Fibroblast of villous mesenchyme (primary cell): ENCODE measurements around the gene TTC39B. TPM values are rescaled to one million over a fixed set of nuclear protein-coding genes. Genes with fewer than 3 reads are reported as not detected.

Experiments used
- DNase-seq: peaks from one replicate; pipeline ENCODE4 v3.0.0-alpha.2; 2010; ENCODE audit warnings: low read depth
- H3K4me3 ChIP-seq: 2 replicates; pipeline ENCODE4 v1.5.1; 2011; ENCODE audit warnings: low read depth, mild to moderate bottlenecking, low read length
- total RNA-seq: library from RNA; depleted of rRNA; stranded (reverse); fragments of >200 nt; gene quantifications from 2 replicates; pipeline ENCODE4 v1.2.3, GENCODE V29; 2012
- TF ChIP-seq, protein P1 (sequence below): IDR thresholded peaks from 2 replicates; pipeline ENCODE4 v1.5.1; 2012; ENCODE audit warnings: low read depth, mild to moderate bottlenecking, low read length; ENCODE audit not compliant: insufficient read depth

The TTC39B gene
- total RNA-seq, 1 donor, result 16.0 TPM

DNA sequence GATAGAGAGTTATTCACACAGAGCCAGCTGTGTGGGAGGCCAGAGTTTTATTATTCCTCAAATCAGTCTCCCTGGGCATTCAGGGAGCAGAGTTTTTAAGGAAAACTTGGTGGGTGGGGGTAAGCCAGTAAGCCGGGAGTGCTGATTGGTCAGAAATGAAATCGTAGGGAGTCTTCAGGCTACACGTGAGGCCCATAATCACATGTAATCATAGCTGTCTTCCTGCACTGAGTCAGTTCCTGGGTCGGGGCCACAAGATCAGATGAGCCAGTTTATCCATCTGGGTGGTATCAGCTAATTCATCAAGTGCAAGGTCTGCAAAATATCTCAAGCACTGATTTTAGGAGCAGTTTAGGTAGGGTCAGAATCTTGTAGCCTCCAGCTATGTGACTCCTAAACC is 10.8 kb upstream of the TTC39B start:
- peak; percentile 34 for DNase-seq
- H3K4me3 ChIP-seq, result no peak overlapping the region
- TF ChIP-seq, protein P1, sequence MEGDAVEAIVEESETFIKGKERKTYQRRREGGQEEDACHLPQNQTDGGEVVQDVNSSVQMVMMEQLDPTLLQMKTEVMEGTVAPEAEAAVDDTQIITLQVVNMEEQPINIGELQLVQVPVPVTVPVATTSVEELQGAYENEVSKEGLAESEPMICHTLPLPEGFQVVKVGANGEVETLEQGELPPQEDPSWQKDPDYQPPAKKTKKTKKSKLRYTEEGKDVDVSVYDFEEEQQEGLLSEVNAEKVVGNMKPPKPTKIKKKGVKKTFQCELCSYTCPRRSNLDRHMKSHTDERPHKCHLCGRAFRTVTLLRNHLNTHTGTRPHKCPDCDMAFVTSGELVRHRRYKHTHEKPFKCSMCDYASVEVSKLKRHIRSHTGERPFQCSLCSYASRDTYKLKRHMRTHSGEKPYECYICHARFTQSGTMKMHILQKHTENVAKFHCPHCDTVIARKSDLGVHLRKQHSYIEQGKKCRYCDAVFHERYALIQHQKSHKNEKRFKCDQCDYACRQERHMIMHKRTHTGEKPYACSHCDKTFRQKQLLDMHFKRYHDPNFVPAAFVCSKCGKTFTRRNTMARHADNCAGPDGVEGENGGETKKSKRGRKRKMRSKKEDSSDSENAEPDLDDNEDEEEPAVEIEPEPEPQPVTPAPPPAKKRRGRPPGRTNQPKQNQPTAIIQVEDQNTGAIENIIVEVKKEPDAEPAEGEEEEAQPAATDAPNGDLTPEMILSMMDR, result no peak

DNA sequence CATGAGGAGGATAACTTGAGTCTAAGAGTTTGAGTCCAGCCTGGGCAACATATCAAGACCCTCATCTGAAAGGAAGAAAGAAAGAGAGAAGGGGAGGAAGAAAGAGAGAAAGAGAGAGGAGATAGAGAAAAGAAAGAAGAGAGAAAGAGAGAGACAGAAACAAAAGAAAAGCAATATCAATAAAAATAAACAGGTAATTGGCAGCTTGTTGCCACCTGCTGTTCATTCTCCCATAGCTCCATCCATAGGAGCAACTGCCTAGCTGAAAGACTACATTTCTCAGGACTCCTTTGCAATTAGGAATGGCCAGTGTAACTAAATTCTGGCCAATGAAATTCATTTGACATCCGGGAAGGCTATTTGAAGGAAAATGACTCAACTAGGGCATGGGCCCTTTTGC is 4.6 kb upstream of the TTC39B start:
- TF ChIP-seq, protein P1, result no peak
- H3K4me3 ChIP-seq, result no peak overlapping the region
- DNase-seq, result no peak

DNA sequence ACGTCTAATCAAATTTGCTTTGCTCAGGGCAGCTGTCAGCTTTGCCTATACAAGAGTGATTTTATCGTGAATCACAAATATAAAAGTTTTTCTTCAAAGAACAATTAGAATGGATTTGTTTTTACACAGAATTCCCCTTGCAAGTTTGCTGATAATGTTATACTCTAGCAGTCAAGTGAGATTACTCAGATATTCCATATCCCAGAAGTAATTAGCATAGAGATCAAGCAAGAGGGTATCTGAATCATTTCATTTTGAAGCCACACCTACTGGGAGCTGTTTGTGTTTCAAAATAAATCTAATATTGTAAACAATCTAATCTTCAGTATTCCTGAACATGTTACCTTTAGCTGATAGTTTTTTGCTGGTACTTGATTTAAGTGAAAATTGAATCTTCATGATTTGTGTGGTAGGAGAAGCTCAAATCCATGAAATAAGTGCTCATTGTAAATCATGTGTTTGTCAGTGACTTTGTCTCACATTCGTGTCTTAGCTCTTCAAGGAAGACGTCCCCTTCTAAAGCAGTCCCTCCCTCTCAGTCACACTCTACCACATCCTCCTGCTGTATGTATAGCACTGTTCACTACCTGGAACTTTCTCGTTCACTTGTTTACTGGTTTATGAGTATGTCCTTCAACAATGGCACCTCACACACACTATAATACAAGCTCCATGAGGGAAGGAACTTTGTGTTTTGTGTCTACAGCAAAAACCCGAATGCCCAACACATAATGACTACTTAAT is 3.3 kb upstream of the TTC39B start:
- TF ChIP-seq, protein P1, result no peak
- DNase-seq, result no peak
- no peak overlapping the region for H3K4me3 ChIP-seq

GRCh38 chr9:15308511-15308910 is 1.5 kb upstream of the TTC39B start:
- TF ChIP-seq, protein P1, result no peak
- no peak overlapping the region for H3K4me3 ChIP-seq
- peak; percentile 72 for DNase-seq

GRCh38 chr9:15307523-15307841 is 466 bp upstream of the TTC39B start:
- TF ChIP-seq, protein P1, result no peak
- DNase-seq, result no peak
- peak overlapping the region; percentile 89 for H3K4me3 ChIP-seq

- TF ChIP-seq, protein P1, result no peak
- H3K4me3 ChIP-seq, result peak overlapping the region; percentile 89
- DNase-seq, result peak; percentile 70
Measured at GRCh38 chr9:15306068-15306756, 804 bp downstream of the TTC39B start.
